Caco-2 (cell line): ENCODE data around the gene FGF14. TPM values are rescaled to one million over a fixed set of nuclear protein-coding genes. Genes with fewer than 3 reads are reported as not detected.

Experiments used
- BruUV-seq: library from RNA; stranded (reverse); fragments of 400-500 nt; replicated peaks from 2 replicates; lab custom pipeline; 2021; lab: Mats Ljungman, UMichigan
- CTCF ChIA-PET: fragments of 300-600 bp; sonication (Branson Sonifier 250); formaldehyde crosslinking; loops from one replicate; lab custom pipeline; 2022; ENCODE audit warnings: antibody characterized with exemption; lab: Charles Lee
- POLR2A ChIA-PET: fragments of 300-600 bp; sonication (Branson Sonifier 250); formaldehyde crosslinking; loops from one replicate; lab custom pipeline; 2022; ENCODE audit warnings: antibody characterized with exemption; lab: Charles Lee
- DNase-seq, 2 experiments: peaks; one replicate each; pipeline versions ENCODE4 v3.0.0 to v3.0.0-alpha.2; 2020 to 2022
- H3K27me3 ChIP-seq: replicated peaks from 2 replicates; pipeline ENCODE4 v1.6.0; 2011; ENCODE audit warnings: low read length; ENCODE audit not compliant: control insufficient read depth, insufficient read depth
- H3K36me3 ChIP-seq: 2 replicates; pipeline ENCODE4 v1.5.1; 2011; ENCODE audit warnings: low read length; ENCODE audit not compliant: control insufficient read depth, insufficient read depth
- H3K4me1 ChIP-seq: fragments of 250-450 bp; sonication (Bioruptor Pico); 2 replicates; pipeline ENCODE4 v1.5.1; 2020; ENCODE audit warnings: mild to moderate bottlenecking
- H3K4me3 ChIP-seq: 2 replicates; pipeline ENCODE4 v1.5.1; 2011; ENCODE audit warnings: low read depth, mild to moderate bottlenecking, control low read depth, low read length
- H3K9me3 ChIP-seq: fragments of 250-450 bp; sonication (Bioruptor Pico); 2 replicates; pipeline ENCODE4 v1.5.1; 2020; ENCODE audit warnings: mild to moderate bottlenecking, moderate library complexity
- H3K27ac Mint-ChIP-seq: one replicate; pipeline ENCODE4 v1.8.0; 2022; ENCODE audit warnings: mixed read lengths; ENCODE audit not compliant: unreplicated experiment
- H3K27me3 Mint-ChIP-seq: one replicate; pipeline ENCODE4 v1.8.0; 2022; ENCODE audit warnings: mixed read lengths; ENCODE audit not compliant: insufficient read depth, unreplicated experiment
- H3K36me3 Mint-ChIP-seq: one replicate; pipeline ENCODE4 v1.8.0; 2022; ENCODE audit warnings: mild to moderate bottlenecking, mixed read lengths; ENCODE audit not compliant: insufficient read depth, unreplicated experiment
- H3K4me1 Mint-ChIP-seq: one replicate; pipeline ENCODE4 v1.8.0; 2022; ENCODE audit warnings: low read depth, mixed read lengths; ENCODE audit not compliant: unreplicated experiment
- H3K4me3 Mint-ChIP-seq: one replicate; pipeline ENCODE4 v1.8.0; 2022; ENCODE audit warnings: mild to moderate bottlenecking, moderate library complexity, mixed read lengths; ENCODE audit not compliant: unreplicated experiment
- H3K9me3 Mint-ChIP-seq: one replicate; pipeline ENCODE4 v1.8.0; 2022; ENCODE audit warnings: mixed read lengths; ENCODE audit not compliant: unreplicated experiment
- CTCF ChIP-seq, 2 experiments: fragments of 200-600 bp in 1 of 2; IDR thresholded peaks; 1 replicate in 1 of 2; 2 replicates in 1 of 2; pipeline versions ENCODE4 v1.5.1 to v1.8.0; 2011 to 2022; ENCODE audit warnings: antibody characterized with exemption in 1 of 2, control low read depth in 1 of 2, inconsistent platforms in 1 of 2, low read depth in 1 of 2, low read length in 1 of 2, mild to moderate bottlenecking in 1 of 2, moderate library complexity in 1 of 2; ENCODE audit not compliant: insufficient read depth in 1 of 2, severe bottlenecking in 1 of 2, unreplicated experiment in 1 of 2
- intact Hi-C: fragments of 100-400 bp; cut with micrococcal nuclease; formaldehyde crosslinking; loops from one replicate; pipeline ENCODE4 v1.10.0; 2022; ENCODE audit not compliant: unreplicated experiment
- total RNA-seq: library from RNA; stranded (reverse); gene quantifications from 2 replicates; pipeline ENCODE4 v1.2.3, GENCODE V29; 2022

Gene FGF14
- total RNA-seq, 1 experiment from 2014 or later = not detected

- CTCF ChIA-PET = no interaction called here
- Histone ChIP-seq H3K4me1 (no peaks in the 10 kb centered on the region; the same call in 1 of the 2 replicates), H3K27me3 (no peaks in the 10 kb centered on the region), H3K4me3 (no peak overlapping the region), H3K9me3 (no peaks in the 10 kb centered on the region), H3K36me3 (no peaks in the 10 kb centered on the region)
- peaks cover 12% of the 10 kb centered on the region for H3K27me3 Mint-ChIP-seq
- POLR2A ChIA-PET = no interaction called here
- H3K9me3 Mint-ChIP-seq = no peaks in the 10 kb centered on the region
- no peaks in the 10 kb centered on the region for H3K36me3 Mint-ChIP-seq
- DNase-seq = no peak
- intact Hi-C loops = no loop called here
- TF ChIP-seq CTCF (IDR thresholded peaks at IDR 0.05; ENCODE audit: insufficient read depth in 1 of 2, low read depth in 1 of 2, low read length in 1 of 2, severe bottlenecking in 1 of 2, unreplicated experiment in 1 of 2) = no peak
- H3K4me1 Mint-ChIP-seq = no peaks in the 10 kb centered on the region
- H3K4me3 Mint-ChIP-seq = no peak overlapping the region
- BruUV-seq = no TSS peak
- no peak overlapping the region for H3K27ac Mint-ChIP-seq
These were observed 46.6 kb downstream of the FGF14 start for GRCh38 chr13:102355251-102355650.

- POLR2A ChIA-PET = no interaction called here
- Histone ChIP-seq H3K36me3 (no peaks in the 10 kb centered on the region), H3K4me1 (no peaks in the 10 kb centered on the region; the same call in 1 of the 2 replicates), H3K9me3 (no peaks in the 10 kb centered on the region), H3K4me3 (no peak overlapping the region), H3K27me3 (no peaks in the 10 kb centered on the region)
- intact Hi-C loops = no loop called here
- H3K9me3 Mint-ChIP-seq = no peaks in the 10 kb centered on the region
- DNase-seq = no peak
- peaks cover 15% of the 10 kb centered on the region for H3K27me3 Mint-ChIP-seq
- no peaks in the 10 kb centered on the region for H3K4me1 Mint-ChIP-seq
- TF ChIP-seq CTCF (IDR thresholded peaks at IDR 0.05; ENCODE audit: insufficient read depth in 1 of 2, low read depth in 1 of 2, low read length in 1 of 2, severe bottlenecking in 1 of 2, unreplicated experiment in 1 of 2) = no peak
- BruUV-seq = no TSS peak
- CTCF ChIA-PET = no interaction called here
- no peaks in the 10 kb centered on the region for H3K36me3 Mint-ChIP-seq
- H3K4me3 Mint-ChIP-seq = no peak overlapping the region
- H3K27ac Mint-ChIP-seq = no peak overlapping the region
These were observed 47.8 kb downstream of the FGF14 start for GRCh38 chr13:102354011-102354410.

DNA sequence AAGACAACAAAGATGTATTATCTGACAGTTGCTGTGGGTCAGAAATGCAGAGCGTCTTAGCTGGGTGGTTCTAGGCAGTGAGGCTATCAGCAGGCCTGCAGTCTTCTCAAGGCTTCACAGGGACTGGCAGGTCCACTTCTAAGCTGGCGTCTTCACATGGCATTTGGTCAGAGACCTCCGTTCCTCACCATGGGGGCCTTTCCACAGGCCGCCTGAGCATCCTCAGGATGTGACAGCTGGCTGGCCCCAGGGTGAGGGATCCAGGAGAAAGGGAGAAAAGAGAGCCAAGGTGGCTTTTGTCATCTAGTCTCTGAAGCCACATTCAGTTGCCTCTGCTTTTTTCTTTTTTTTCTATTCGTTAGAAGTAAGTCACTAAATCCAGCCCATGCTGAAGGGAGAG is 50.3 kb downstream of the FGF14 start:
- Mint-ChIP-seq H3K36me3 (no peaks in the 10 kb centered on the region), H3K4me1 (no peaks in the 10 kb centered on the region), H3K9me3 (no peaks in the 10 kb centered on the region), H3K27me3 (peaks cover 22% of the 10 kb centered on the region), H3K4me3 (no peak overlapping the region), H3K27ac (no peak overlapping the region)
- Histone ChIP-seq H3K9me3 (no peaks in the 10 kb centered on the region), H3K4me1 (no peaks in the 10 kb centered on the region; the same call in 1 of the 2 replicates), H3K4me3 (no peak overlapping the region), H3K36me3 (no peaks in the 10 kb centered on the region), H3K27me3 (no peaks in the 10 kb centered on the region; the same call in 1 of the 2 replicates)
- no peak for TF ChIP-seq CTCF (IDR thresholded peaks at IDR 0.05; ENCODE audit: insufficient read depth in 1 of 2, low read depth in 1 of 2, low read length in 1 of 2, severe bottlenecking in 1 of 2, unreplicated experiment in 1 of 2)
- no peak for DNase-seq
- POLR2A ChIA-PET = no interaction called here
- CTCF ChIA-PET = no interaction called here
- intact Hi-C loops = no loop called here
- no TSS peak for BruUV-seq
